ENCODE measurements around the gene EVI2A. TPM values are rescaled to one million over a fixed set of nuclear protein-coding genes. Genes with fewer than 3 reads are reported as not detected.

EVI2A gene
- total and polyA plus RNA-seq, 9 of the 15 experiments (the other 6 are each of a cell fraction or from before 2014, with no cell fraction given), result 0.06 to 0.37 (median 0.15) TPM; not detected in 3

GRCh38 chr17:31339906-31340661 is 18.7 kb upstream of the EVI2A start (continued):
- TF ChIP-seq PBX2 (CRISPR knock-in tag; IDR thresholded peaks at IDR 0.05; ENCODE audit: low read depth) (no peak), PBX2 (tag; conservative IDR thresholded peaks at IDR 0.05; ENCODE audit: low read depth) (no peak; the same call in 1 of the 2 replicates), RBM39 (optimal IDR thresholded peaks at IDR 0.05; ENCODE audit: low read depth, low read length) (no peak), RCOR1 (IDR thresholded peaks at IDR 0.05; ENCODE audit: borderline replicate concordance in 1 of 2, low read depth in 2 of 2, low read length in 2 of 2) (peak in 1 of 2 experiments; percentile 94; a peak in 2 of 4 replicates), RAD21 (CRISPR knock-in tag; conservative IDR thresholded peaks at IDR 0.05 in 1 of 2, IDR thresholded peaks at IDR 0.05 in 1 of 2) (peak; percentile 9 to 10; a peak in 1 of 4 replicates), CSDE1 (IDR thresholded peaks at IDR 0.05) (no peak), TEAD4 (IDR thresholded peaks at IDR 0.05; ENCODE audit: low read length) (peak; percentile 93), TEAD4 (CRISPR knock-in tag; IDR thresholded peaks at IDR 0.05; ENCODE audit: borderline replicate concordance) (no peak), RB1 (IDR thresholded peaks at IDR 0.05; ENCODE audit: low read depth) (no peak), ZNF197 (CRISPR knock-in tag; IDR thresholded peaks at IDR 0.05; ENCODE audit: low read depth) (no peak), PML (IDR thresholded peaks at IDR 0.05; ENCODE audit: low read length) (peak; percentile 78), TCFL5 (CRISPR knock-in tag; conservative IDR thresholded peaks at IDR 0.05) (no peak), SFPQ (IDR thresholded peaks at IDR 0.05; ENCODE audit: low read depth, low read length) (no peak), SNAPC5 (CRISPR knock-in tag; IDR thresholded peaks at IDR 0.05) (no peak), CCNT2 (IDR thresholded peaks at IDR 0.05; ENCODE audit: borderline replicate concordance, extremely low read depth, insufficient read length, low read depth, low read length) (peak; percentile 56), SIN3B (IDR thresholded peaks at IDR 0.05; ENCODE audit: low read depth) (no peak), FOS (IDR thresholded peaks at IDR 0.05; ENCODE audit: extremely low read depth, insufficient read length) (no peak), ZBTB8A (IDR thresholded peaks at IDR 0.05; ENCODE audit: partially characterized antibody) (no peak), PURB (CRISPR knock-in tag; IDR thresholded peaks at IDR 0.05; ENCODE audit: low read depth) (no peak), NONO (IDR thresholded peaks at IDR 0.05; ENCODE audit: low read depth in 2 of 2, low read length in 1 of 2) (no peak), TAF7 (tag; IDR thresholded peaks at IDR 0.05) (no peak), CC2D1A (IDR thresholded peaks at IDR 0.05) (peak; percentile 58; the same call in 1 of the 2 replicates), KAT2B (IDR thresholded peaks at IDR 0.05; ENCODE audit: low read depth, low read length) (no peak), ZNF384 (IDR thresholded peaks at IDR 0.05; ENCODE audit: low read depth, low read length) (no peak), NCOA1 (IDR thresholded peaks at IDR 0.05; ENCODE audit: low read depth) (0 out of 2 replicates have a peak, but pooled peaks have one; percentile 42)
